Loucy (cell line): ENCODE results near the gene MICAL3.

Source experiments
- H2AFZ ChIP-seq: fragments of 200-600 bp; sonication (generic); 2 replicates; pipeline ENCODE4 v1.6.0; 2016; ENCODE audit warnings: antibody characterized with exemption, mild to moderate bottlenecking, low read length, moderate library complexity
- H3F3A ChIP-seq: fragments of 200-600 bp; 2 replicates; pipeline ENCODE4 v1.6.0; 2016; ENCODE audit warnings: antibody characterized with exemption, low read depth, mild to moderate bottlenecking
- H3K27me3 ChIP-seq: fragments of 200-600 bp; sonication (generic); 2 replicates; pipeline ENCODE4 v1.6.1; 2014; ENCODE audit warnings: low read length, mild to moderate bottlenecking; ENCODE audit not compliant: insufficient read depth, poor library complexity, severe bottlenecking
- H3K36me3 ChIP-seq: fragments of 200-600 bp; sonication (generic); 2 replicates; pipeline ENCODE4 v1.6.1; 2016; ENCODE audit warnings: low read length; ENCODE audit not compliant: insufficient read depth
- H3K4me1 ChIP-seq: fragments of 200-600 bp; sonication (generic); 2 replicates; pipeline ENCODE4 v1.5.1; 2014; ENCODE audit warnings: low read length, mild to moderate bottlenecking; ENCODE audit not compliant: insufficient read depth, poor library complexity, severe bottlenecking
- H3K4me2 ChIP-seq: fragments of 200-600 bp; sonication (generic); 2 replicates; pipeline ENCODE4 v1.6.0; 2014; ENCODE audit warnings: antibody characterized with exemption, low read length, low read depth, mild to moderate bottlenecking; ENCODE audit not compliant: poor library complexity, severe bottlenecking
- H3K4me3 ChIP-seq: fragments of 200-600 bp; sonication (generic); 2 replicates; pipeline ENCODE4 v1.5.1; 2014; ENCODE audit warnings: low read length, mild to moderate bottlenecking, mixed read lengths; ENCODE audit not compliant: poor library complexity, severe bottlenecking
- H3K79me2 ChIP-seq: fragments of 200-600 bp; sonication (generic); 2 replicates; pipeline ENCODE4 v1.6.1; 2014; ENCODE audit warnings: low read length; ENCODE audit not compliant: insufficient read depth
- H3K9ac ChIP-seq: fragments of 200-600 bp; sonication (generic); 2 replicates; pipeline ENCODE4 v1.6.0; 2014; ENCODE audit warnings: mild to moderate bottlenecking, low read depth, low read length, moderate library complexity; ENCODE audit not compliant: poor library complexity, severe bottlenecking
- H3K9me2 ChIP-seq: fragments of 200-600 bp; sonication (generic); replicated peaks from 2 replicates; pipeline ENCODE4 v1.6.1; 2016; ENCODE audit warnings: low read depth, low read length, mixed read lengths
- H3K9me3 ChIP-seq: fragments of 200-600 bp; sonication (generic); 2 replicates; pipeline ENCODE4 v1.6.1; 2014; ENCODE audit warnings: mild to moderate bottlenecking, antibody characterized with exemption, low read length, low read depth; ENCODE audit not compliant: insufficient read depth
- H4K20me1 ChIP-seq: fragments of 200-600 bp; sonication (generic); 2 replicates; pipeline ENCODE4 v1.6.0; 2014; ENCODE audit warnings: antibody characterized with exemption, low read length, mild to moderate bottlenecking; ENCODE audit not compliant: insufficient read depth, poor library complexity, severe bottlenecking
- CTCF ChIP-seq: fragments of 200-600 bp; sonication (generic); conservative IDR thresholded peaks from 2 replicates; pipeline ENCODE4 v1.5.1; 2014; ENCODE audit warnings: mild to moderate bottlenecking, antibody characterized with exemption, low read length
- EZH2phosphoT487 ChIP-seq: fragments of 200-600 bp; IDR thresholded peaks from 2 replicates; pipeline ENCODE4 v1.6.1; 2018; ENCODE audit warnings: antibody characterized with exemption, mild to moderate bottlenecking, moderate library complexity, borderline replicate concordance

MICAL3 gene

DNA sequence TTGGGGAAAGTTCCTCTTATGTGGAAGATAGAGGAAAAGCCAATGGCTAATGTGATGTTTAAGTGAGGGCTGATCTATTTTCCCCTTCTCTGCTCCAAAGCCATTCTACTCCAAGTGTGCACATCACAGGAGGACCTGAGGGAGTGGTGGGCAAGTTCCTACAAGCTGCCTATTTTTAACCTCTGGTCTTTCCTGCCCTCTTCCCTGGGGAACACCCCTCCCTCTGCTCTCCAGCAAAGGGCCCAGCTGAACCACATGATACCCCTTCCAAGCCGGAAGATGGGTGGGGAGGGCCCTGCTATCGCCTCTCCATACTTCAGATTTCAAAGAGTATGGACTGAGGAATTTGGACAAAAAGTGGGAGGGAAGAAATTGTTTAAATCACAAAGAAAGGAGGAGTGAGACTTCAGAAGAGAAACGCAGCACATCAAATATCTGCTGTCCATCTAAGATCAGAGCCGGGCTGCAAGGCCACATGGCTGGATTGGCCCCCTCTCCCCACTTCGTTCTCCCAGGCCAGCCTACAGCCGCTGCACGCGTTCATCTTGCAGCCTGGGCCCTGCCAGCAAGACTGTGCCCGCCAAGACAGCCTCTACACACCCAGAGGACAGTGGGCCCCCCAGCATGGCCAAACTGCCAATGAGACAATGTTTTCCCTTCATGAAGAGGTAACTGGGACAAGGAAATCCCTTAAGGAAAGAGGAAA is 77.5 kb downstream of the MICAL3 start:
- Histone ChIP-seq H3K79me2 (peaks cover 95% of the 10 kb centered on the region), H3K4me3 (no peak overlapping the region), H3K27me3 (no peaks in the 10 kb centered on the region), H3K9ac (peak overlapping the region; percentile 14), H3K9me3 (no peaks in the 10 kb centered on the region), H3K36me3 (no peaks in the 10 kb centered on the region; the same call in 1 of the 2 replicates), H3K4me2 (peak overlapping the region; percentile 7), H3F3A (no peaks in the 10 kb centered on the region), H3K4me1 (peaks cover 19% of the 10 kb centered on the region), H2AFZ (no peak overlapping the region), H4K20me1 (peaks cover 6% of the 10 kb centered on the region), H3K9me2 (no peaks in the 10 kb centered on the region)
- TF ChIP-seq CTCF (no peak), EZH2phosphoT487 (no peak)

DNA sequence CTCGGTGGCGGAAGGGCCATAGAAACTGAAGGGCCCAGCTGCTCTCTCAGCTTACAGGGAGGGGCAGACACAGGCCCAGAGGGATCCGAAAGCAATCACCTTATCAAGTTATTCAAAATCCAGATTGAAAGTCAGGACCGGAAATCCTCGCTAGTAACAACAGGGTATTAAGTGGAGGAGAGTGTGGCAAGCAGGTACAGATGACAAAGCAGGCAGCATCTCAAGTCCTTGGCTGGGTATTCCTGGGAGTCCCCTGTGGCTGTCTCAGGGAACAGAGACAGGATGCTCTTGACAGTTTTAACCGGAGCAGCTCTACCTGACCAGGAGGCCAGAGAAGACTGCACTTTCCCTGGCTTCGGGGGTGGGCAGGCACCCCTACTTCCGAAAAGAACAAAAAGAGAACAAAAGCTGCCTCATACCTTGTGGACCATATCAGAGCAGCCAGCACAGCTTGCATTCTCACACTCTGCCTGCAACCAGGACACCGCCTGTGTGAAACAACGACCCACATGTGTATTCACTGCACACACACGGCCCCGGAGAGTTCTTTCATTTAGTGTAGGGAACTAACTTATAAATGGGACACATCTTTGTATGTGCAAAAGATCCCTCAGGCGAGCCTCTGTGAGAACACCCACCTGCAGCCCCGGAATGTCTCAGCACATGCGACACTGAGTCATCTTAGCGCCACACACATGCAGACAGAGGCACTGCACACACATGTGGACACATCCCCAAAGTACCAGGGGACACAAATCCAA is 78.3 kb downstream of the MICAL3 start:
- Histone ChIP-seq H4K20me1 (peaks cover 6% of the 10 kb centered on the region), H3K79me2 (peaks cover 96% of the 10 kb centered on the region), H3K4me3 (no peak overlapping the region)

More for the DNA sequence above, 78.3 kb downstream of the MICAL3 start:
- H3K9ac ChIP-seq, result peak overlapping the region; percentile 14
- H3K9me3 ChIP-seq, result no peaks in the 10 kb centered on the region
- peaks cover 19% of the 10 kb centered on the region for H3K4me1 ChIP-seq
- no peak overlapping the region for H2AFZ ChIP-seq
- peak overlapping the region; percentile 7 for H3K4me2 ChIP-seq
- no peaks in the 10 kb centered on the region; the same call in 1 of the 2 replicates for H3K36me3 ChIP-seq
- no peaks in the 10 kb centered on the region for H3K9me2 ChIP-seq
- no peaks in the 10 kb centered on the region for H3K27me3 ChIP-seq
- no peaks in the 10 kb centered on the region for H3F3A ChIP-seq
- TF ChIP-seq EZH2phosphoT487 (no peak), CTCF (no peak)
